GM13976 (cell line): ENCODE measurements around the gene RHEB.

ENCODE experiments used
- DNase-seq: peaks from one replicate; pipeline ENCODE4 v3.0.0; 2012; ENCODE audit warnings: low spot score
- in situ Hi-C: fragments of 300-500 bp; cut with MboI; formaldehyde crosslinking; loops from one replicate; pipeline ENCODE4 v1.12.0; 2022; ENCODE audit warnings: low sequenced_read_pairs, mixed read lengths, inconsistent platforms; ENCODE audit not compliant: unreplicated experiment
- TF ChIP-seq, protein P1 (sequence below): IDR thresholded peaks from 2 replicates; pipeline ENCODE4 v1.5.1; 2012; ENCODE audit warnings: borderline replicate concordance, mild to moderate bottlenecking; ENCODE audit not compliant: insufficient read depth; ENCODE audit errors: extremely low read depth, missing control alignments, control extremely low read depth

RHEB gene

DNA sequence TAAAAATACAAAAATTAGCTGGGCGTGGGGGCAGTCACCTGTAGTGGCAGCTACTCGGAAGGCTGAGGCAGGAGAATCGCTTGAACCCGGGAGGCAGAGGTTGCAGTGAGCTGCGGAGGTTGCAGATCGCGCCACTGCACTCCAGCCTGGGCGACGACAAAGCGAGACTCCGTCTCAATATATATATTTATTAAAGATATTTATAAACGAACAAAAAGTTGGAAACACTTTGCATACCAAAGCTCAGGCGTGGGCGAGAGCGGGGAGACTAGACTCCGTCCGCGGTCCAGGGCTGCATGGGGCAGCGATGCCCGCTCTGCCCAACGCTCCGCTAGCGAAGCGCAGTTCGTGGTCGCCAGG, 71.8 kb downstream of the RHEB start:
- no peak for DNase-seq
- in situ Hi-C loops, result loop anchor here (10.0 kb wide), 1 partner anchor 83 kb away; no protein-coding TSS in a partner anchor
- TF ChIP-seq, protein P1, sequence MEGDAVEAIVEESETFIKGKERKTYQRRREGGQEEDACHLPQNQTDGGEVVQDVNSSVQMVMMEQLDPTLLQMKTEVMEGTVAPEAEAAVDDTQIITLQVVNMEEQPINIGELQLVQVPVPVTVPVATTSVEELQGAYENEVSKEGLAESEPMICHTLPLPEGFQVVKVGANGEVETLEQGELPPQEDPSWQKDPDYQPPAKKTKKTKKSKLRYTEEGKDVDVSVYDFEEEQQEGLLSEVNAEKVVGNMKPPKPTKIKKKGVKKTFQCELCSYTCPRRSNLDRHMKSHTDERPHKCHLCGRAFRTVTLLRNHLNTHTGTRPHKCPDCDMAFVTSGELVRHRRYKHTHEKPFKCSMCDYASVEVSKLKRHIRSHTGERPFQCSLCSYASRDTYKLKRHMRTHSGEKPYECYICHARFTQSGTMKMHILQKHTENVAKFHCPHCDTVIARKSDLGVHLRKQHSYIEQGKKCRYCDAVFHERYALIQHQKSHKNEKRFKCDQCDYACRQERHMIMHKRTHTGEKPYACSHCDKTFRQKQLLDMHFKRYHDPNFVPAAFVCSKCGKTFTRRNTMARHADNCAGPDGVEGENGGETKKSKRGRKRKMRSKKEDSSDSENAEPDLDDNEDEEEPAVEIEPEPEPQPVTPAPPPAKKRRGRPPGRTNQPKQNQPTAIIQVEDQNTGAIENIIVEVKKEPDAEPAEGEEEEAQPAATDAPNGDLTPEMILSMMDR, result no peak

DNA sequence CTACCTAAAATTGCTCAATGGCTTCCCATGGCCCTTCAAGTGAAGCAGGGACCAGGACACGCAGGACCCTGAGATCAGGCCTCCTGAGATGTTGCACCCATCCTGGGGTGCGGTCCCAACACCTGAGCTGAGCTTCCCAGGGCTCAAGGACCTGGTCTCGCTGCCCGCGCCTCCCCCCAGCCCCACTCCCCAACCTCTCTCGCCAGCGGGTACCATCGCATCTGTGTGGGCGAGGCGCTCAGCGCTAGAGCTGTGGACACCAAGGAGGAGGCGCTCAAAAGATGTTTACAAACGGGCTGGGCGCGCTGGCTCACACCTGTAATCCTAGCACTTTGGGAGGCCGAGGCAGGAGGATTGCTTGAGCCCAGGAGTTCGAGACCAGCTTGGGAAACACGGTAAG, 72.4 kb downstream of the RHEB start:
- DNase-seq, result no peak
- TF ChIP-seq, protein P1, result no peak
- in situ Hi-C loops, result loop anchor here (10.0 kb wide), 1 partner anchor 83 kb away; no protein-coding TSS in a partner anchor

DNA sequence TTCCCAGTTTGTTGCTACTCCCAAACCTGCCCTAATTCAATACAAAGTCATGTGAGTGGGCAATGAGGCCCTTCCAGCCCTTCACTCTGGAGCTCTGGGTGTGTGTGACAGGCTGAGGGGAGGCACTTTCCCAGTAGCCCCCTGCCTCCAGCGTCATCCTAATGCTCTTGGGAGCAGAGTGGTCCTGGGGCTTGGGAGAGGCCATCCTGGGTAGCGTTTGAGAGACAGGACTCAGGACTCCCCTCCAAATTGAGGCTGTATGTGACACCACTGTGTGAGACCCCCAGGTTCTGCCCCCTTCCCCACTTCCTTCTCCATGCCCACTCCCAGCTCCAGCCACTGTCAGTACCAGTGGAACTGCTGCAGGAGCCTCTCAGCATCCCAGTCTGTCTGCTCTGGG, 73.3 kb downstream of the RHEB start:
- no peak for DNase-seq
- in situ Hi-C loops, result loop anchor here (10.0 kb wide), 1 partner anchor 82 kb away; no protein-coding TSS in a partner anchor
- TF ChIP-seq, protein P1, result no peak

DNA sequence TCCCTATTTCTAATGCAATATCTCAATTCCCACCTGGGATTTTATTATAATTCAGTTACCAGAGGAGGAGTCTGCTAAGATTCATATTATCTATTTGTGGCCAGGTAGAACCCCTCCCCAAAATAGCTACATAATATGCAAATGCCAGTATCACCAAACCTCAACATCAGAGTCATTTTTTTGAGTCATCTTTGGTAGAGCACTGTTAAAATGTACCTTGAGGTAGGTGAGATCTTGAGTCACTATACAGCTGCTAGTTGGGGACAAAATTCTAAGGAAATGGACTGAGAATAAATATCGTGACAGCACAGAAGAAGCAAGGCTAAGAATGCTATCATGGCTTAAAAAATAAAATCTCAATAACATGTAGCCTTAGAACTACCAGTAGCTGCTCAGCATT, 75.1 kb downstream of the RHEB start:
- in situ Hi-C loops, result loop anchor here (10.0 kb wide), 1 partner anchor 80 kb away; no protein-coding TSS in a partner anchor
- no peak for DNase-seq
- TF ChIP-seq, protein P1, result no peak

DNA sequence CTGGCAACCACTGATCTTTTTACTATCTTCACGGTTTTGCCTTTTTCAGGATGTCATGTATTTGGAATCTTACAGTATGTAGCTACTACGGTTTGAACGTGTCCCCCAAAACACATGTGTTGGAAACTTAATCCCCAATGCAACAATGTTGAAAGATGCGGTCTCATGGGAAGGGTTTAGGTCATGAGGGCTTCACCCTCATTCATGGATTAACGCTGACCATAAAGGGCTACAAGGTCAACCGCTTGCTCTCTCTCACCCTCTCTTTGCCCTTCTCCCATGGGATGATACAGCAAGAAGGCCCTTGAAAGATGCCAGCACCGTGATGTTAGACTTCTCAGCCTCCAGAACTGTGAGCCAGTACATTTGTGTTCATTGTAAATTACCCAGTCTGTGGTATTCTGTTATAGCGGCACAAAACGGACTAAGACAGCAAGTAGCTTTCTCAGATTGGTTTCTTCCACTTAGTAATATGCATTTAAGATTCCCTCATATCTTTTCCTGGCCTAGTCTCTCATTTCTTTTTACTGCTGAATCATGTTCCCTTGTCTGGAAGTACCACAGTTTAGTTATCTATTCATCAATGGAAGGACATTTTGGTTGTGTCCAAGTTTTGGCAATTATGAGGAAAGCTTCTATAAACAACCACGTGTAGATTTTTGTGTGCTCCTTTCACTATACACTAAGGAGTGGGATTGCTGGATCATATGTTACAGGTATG, 76.8 kb downstream of the RHEB start:
- DNase-seq, result no peak
- TF ChIP-seq, protein P1, result no peak
- in situ Hi-C loops, result loop anchor here (10.0 kb wide), 1 partner anchor 78 kb away; no protein-coding TSS in a partner anchor

DNA sequence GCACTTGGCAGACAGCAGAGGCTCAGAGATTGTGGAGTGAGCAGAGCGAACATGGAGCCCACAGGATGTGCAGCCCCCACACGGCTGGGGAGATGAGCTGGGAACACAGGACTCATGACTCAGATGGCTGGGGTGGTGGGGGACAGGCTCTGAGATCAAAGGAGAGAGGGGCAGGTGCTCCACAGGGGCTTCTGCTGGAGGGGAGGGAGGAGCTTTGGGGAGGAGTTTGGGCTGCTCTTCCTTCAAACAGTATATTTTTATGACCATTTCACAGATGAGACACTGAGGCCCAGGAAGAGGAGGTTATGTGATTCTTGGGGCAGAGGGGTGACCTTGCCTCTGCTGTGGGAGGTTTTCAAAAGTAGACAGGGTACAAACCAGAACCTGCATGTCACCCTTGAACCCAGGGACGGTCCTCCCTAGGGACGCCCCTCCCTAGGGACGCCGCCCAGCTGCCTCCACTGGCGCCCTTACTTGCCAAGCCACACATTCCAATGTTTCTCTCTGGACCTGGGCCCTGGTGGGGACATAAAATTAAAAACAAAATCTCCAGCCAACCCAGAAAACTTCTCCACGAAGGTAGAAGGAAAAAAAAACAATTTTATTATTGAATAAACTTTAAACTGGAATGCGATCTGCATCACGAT, 78.8 kb downstream of the RHEB start:
- DNase-seq, result no peak
- TF ChIP-seq, protein P1, result no peak
- in situ Hi-C loops, result loop anchor here (10.0 kb wide), 1 partner anchor 76 kb away; no protein-coding TSS in a partner anchor
